Sciatic nerve (tissue), 2 donors: ENCODE measurements around the gene SPTAN1. TPM values are rescaled to one million over a fixed set of nuclear protein-coding genes. Genes with fewer than 3 reads are reported as not detected.

Experiments
- ATAC-seq: fragments of 200-7000 bp; cut with Tn5 transposase; one replicate; pipeline ENCODE4 v1.9.1; 2020; ENCODE audit warnings: mild to moderate bottlenecking, moderate library complexity
- DNase-seq: peaks from one replicate; pipeline ENCODE4 v3.0.0-alpha.2; 2020; ENCODE audit warnings: low spot score
- intact Hi-C: fragments of 100-400 bp; cut with DNase I; formaldehyde crosslinking; loops from one replicate; pipeline ENCODE4 v1.14.2; 2022
- total RNA-seq: library from RNA; stranded (reverse); fragmentation: NEBNext Ultra II Directional; extraction: Animal tissue kit (Norgen Biotek cat#: 25700); gene quantifications from one replicate; pipeline ENCODE4 v1.2.1, GENCODE V29; 2021
- donor health status: DM: no; HTN: no; CAD: no.
- donor health status: DM: no; HTN: no; CAD: no.

Gene SPTAN1
- total RNA-seq, 1 donor from 2014 or later: 794 TPM

DNA sequence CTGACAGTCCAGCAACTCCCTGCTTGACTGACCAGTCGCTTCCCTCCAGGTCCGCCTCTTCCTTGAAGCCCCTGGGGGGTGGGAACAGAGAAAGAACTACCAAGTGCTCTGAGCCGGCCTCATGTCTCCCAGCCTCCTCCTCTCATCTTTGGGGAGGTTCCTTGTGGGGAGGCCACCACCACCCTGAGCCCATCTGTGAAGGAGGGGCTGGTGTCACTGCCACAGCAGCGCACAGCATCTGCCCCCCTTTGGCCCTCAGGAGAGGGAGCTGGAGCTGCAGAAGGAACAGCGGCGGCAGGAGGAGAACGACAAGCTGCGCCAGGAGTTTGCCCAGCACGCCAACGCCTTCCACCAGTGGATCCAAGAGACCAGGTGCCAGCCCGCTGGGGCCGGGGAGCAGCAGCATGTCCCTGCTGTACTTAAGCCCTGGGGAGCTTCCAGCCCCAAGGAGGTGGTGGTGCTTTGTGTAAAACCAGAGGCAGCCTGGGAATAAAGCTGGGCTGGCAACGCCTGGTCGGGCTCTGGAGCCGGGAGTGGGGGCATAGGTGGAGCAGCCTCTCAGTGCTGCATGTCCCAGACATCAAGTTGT lies 74.8 kb downstream of the SPTAN1 start:
- no peak for DNase-seq

DNA sequence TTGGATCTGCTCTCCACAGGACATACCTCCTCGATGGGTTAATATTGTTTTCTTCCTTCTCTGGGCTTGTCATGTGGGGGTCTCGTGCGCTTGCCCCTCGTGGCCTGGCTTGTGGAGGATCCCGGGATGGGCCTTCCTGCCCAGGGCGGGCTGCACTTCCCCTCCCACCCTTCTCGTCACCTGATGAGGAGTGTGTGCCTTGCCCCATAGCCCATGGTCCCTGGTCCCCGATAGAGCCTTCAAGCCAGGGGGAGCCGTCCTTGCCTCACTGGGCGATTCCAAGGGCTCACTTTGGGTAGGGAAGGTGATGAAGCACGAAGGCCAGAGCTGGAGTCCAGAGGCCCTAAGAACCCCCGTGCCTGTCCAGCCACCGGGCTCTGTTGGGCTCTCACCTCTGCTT lies 75.5 kb downstream of the SPTAN1 start:
- DNase-seq (no peak), ATAC-seq (peak; percentile 9)
- intact Hi-C loops: no loop called here

More for the DNA sequence above, 74.8 kb downstream of the SPTAN1 start:
- ATAC-seq: no peak
- intact Hi-C loops: no loop called here

DNA sequence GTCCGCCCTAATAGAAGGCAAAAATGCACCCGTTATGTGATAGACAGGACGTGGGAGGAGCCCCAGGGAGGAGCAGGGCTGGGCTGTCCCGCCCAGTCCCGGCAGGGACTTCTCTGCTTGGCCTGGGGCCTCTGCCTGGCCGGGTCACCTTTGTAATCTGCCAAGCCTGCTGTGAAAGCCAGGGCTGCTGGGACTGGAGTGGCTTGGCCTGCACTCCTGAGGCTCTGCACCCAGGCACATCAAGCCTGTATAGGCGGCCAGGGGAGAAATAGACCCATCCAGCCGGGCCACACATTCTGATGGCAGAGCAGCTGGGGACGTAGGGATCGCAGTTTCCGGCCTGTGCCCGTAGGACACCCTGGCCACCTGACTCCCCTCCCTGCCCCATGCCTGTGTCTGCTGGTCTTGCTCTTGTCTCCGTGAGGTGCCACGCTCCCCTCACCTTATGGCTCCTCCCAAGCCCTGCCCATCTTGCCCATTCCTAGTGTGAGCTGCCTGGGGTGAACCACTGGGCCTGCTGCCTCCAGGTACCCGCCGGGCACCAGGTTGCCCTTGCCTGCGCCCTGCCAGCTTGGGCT lies 76.2 kb downstream of the SPTAN1 start:
- peak; percentile 84 for ATAC-seq
- intact Hi-C loops: no loop called here
- no peak for DNase-seq

DNA sequence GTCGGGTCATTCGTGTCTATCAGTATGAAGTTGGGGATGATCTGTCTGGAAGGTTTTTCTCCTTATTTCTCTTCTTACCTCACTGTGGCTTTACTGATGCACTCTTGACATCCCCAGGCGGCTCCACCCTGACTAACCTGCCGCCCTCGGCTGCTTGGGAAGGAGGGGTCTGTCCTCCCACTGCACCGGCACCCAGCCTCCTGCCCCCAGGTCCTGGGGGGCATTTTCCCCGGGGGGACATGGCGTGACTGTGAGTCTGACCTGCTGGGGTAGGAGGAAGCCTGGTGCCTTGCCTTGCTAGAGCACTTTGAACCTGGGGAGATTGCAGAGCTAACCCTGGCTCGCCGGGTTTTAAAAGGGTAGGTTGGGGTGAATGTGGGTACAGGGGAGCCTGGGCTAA lies 76.7 kb downstream of the SPTAN1 start:
- DNase-seq (no peak), ATAC-seq (no peak)
- intact Hi-C loops: no loop called here

DNA sequence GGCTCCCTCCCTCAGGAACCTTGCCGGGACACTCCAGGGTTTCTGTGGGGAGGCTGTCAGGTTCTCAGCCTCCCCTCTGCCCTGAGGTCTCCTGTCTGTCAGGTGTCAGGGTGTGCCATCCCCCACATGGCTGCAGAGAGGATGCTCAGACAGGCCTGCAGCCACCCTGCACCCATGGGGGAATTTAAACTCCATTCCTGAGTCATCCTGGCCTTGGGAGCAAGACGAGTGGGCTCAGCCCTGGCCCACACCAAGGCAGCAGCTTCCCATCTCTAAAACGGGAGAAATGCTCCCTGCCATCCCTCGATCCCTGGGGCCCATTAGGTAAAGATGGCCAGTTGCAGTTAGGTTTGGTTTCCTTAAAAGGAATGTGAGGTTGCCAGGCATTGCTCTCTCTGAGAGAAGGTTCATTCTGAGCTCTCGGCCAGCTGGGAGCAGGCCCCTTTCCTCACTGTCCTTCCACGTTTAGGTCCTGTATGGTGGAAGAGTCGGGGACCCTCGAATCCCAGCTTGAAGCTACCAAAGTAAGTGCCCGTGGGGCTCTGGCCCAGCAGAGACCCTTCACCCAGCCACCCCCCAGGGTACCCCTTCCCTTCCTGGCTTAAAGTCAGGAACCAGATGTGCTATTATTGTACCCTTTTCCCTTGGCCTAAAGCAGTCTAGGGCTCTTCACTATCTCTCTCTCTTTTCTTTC lies 77.6 kb downstream of the SPTAN1 start:
- intact Hi-C loops: no loop called here
- ATAC-seq: no peak
- no peak for DNase-seq

DNA sequence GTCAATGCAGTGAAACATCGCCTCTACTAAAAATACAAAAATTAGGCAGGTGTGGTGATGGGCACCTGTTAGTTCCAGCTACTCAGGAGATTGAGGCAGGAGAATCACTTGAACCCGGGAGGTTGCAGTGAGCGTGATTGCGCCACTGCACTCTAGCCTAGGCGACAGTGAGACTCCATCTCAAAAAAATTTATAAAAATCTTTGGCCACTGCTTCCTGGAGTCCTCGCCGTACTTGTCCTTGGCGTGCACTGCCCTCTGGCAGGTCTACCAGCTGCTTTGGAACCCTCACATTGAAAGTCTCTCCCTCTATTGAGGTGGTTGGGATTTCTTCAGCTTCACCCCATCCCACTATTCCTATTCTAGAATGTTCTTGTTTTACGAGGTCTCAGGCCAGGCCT lies 79.2 kb downstream of the SPTAN1 start:
- intact Hi-C loops: no loop called here
- DNase-seq (no peak), ATAC-seq (no peak)

DNA sequence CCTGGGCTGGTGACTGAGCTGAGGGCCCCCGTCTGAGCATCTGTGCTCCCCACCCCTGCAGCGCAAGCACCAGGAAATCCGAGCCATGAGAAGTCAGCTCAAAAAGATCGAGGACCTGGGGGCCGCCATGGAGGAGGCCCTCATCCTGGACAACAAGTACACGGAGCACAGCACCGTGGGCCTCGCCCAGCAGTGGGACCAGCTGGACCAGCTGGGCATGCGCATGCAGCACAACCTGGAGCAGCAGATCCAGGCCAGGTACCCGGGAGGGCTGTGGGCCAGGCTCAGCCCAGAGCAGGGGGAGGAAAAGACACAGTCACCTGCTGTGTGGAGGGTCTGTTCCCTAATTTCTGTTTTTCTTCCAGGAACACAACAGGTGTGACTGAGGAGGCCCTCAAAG lies 79.7 kb downstream of the SPTAN1 start:
- intact Hi-C loops: no loop called here
- ATAC-seq: no peak

DNA sequence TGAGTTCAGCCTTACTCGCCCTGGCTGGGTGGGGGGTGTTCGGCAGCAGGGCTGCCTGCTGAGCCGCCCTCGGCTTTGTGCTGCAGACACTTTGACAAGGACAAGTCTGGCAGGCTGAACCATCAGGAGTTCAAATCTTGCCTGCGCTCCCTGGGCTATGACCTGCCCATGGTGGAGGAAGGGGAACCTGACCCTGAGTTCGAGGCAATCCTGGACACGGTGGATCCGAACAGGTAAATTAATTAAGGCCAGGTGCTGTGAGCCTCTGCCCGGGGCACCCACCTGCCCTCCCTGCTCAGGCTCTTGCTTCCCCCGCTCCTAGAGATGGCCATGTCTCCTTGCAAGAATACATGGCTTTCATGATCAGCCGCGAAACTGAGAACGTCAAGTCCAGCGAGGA lies 80.1 kb downstream of the SPTAN1 start:
- no peak for DNase-seq
- ATAC-seq: no peak
- intact Hi-C loops: no loop called here

More for the DNA sequence above, 79.7 kb downstream of the SPTAN1 start:
- DNase-seq: no peak

DNA sequence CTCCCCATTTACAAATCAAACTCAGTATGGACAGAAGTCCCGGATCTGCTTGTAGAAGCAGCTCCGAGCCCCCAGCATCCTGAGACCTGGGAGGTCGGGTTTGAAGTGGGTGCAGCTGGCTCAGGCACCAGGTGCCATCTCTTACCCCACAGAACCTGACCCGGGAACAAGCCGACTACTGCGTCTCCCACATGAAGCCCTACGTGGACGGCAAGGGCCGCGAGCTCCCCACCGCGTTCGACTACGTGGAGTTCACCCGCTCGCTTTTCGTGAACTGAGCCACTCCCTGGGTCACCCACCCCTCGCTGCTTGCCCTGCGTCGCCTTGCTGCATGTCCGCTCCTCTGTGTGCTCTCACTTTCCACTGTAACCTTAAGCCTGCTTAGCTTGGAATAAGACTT lies 80.7 kb downstream of the SPTAN1 start:
- ATAC-seq (no peak), DNase-seq (no peak)
- intact Hi-C loops: no loop called here

DNA sequence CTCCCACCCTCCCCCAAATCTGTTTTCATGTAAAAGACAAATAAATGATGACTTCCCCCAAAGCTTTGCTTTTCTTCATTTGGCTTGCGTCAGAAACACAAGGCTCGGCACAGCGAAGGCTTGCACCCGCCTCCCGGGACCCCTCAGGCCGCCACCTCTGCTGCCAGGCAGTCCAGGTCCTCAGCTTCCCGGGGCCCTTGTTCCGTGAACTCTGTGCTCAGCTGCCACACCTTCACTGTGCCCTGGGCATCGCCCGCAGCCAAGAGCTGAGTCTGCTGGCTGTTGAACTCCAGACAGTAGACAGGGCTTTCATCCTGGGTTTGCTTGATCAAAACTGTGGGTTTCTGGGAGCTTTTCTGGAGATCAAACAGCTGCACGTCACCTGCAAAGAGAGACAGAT lies 81.2 kb downstream of the SPTAN1 start:
- intact Hi-C loops: no loop called here
- DNase-seq (no peak), ATAC-seq (no peak)

DNA sequence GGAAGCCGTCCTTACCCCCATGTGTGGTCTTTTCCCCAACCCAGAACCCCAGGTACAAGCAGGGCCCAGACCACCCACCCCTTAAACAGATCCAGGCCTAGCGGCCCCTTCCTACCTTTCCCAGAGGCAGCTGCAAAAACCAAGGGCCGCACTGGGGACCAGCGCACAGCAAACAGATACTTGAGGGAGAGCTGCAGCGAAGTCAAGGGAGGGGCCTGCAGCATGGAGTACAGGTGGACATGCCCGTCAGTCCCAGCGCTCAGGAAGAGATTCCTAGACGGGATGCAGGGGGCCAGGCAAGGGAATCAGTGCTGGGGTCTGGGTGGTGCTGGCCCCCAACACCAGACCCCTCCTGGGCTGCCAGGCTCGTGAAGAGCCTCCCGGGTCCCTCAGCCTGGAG lies 81.7 kb downstream of the SPTAN1 start:
- intact Hi-C loops: no loop called here
- DNase-seq (no peak), ATAC-seq (no peak)

DNA sequence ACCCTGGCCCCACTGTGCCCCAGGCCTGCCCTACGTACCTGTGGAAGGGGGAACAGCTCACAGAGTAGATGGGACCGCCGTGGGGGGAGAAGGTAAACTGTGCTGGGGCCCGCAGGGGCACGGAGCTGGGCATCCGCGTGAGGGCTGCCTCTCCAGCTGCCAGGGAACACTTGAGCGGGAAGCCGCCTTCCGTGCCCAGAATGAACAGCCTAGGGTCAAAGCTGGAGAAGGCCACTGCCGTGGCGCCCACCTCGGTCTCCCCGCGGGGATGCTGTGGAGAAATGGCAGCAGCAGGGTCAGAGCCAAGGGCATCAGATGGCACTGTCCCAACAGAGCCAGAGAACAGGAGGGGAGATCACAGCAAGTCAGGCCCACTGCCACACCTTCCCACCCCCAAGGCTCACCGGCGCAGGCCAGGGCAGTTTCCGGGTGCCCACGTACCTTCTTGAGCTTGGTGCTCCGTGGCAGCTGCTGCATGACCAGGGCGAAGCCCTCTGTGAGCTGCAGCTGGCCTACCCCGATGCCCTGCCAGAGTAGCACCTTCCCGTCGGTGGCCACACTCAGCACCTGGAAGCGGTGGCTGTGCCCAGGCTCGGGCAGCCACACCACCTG lies 82.4 kb downstream of the SPTAN1 start:
- ATAC-seq (peak; percentile 5), DNase-seq (no peak)
- intact Hi-C loops: no loop called here

DNA sequence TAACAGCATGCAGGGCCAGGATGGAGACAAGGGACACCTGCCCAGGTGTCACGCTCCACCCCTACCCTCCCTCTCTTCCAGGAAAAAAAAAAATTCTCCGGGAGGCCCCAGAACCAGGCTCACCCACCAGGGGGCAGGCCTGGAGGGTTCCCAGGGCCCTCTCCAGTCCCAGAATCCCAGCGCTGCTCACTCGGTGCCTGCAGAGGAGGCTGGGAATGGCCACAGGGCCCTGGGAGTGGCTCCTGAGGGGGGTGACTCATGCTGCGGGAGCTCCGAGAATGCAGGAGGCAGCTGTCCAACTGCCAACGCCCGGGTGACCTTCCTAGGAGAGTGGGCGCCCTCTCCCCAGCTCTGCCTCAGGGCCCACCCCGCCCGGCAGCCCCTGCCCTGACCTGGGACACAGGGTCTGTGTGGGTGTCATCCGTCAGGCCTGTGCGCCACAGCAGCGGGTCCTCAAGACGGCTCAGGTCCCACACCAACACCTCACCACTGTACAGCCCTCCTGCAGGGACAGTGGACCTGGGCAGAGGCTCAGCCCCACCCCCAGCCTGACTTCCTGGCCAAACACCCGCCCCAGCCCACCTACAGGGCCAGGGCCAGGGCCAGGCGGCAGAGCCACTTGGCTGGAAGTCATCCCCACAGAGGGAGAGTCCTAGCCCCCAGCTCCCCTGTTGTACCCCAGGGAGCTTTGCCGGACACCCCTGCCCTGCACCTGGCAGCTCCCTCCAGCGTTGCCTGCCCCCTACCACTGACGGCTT lies 83.1 kb downstream of the SPTAN1 start:
- ATAC-seq: peak; percentile 91
- DNase-seq: peak; percentile 87
- intact Hi-C loops: no loop called here

DNA sequence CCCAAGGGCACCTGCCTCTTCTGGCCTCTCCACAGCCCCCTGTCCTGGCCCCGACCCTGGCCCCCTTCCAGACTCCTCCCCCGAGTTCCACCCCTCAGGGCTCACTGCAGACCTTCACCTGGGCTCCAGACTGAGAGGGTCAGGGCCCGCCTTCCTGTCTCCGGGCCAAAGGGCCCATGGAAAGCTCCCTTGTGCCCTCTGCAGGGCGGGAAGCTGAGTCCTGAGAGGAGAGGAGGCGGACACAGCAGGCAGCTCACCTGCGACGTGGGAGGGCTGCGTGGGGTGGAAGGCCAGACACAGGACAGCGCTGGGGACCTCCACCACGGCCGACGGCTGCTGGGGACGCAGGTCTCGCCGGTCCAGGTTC lies 83.6 kb downstream of the SPTAN1 start:
- ATAC-seq (peak; percentile 59), DNase-seq (no peak)
- intact Hi-C loops: no loop called here

DNA sequence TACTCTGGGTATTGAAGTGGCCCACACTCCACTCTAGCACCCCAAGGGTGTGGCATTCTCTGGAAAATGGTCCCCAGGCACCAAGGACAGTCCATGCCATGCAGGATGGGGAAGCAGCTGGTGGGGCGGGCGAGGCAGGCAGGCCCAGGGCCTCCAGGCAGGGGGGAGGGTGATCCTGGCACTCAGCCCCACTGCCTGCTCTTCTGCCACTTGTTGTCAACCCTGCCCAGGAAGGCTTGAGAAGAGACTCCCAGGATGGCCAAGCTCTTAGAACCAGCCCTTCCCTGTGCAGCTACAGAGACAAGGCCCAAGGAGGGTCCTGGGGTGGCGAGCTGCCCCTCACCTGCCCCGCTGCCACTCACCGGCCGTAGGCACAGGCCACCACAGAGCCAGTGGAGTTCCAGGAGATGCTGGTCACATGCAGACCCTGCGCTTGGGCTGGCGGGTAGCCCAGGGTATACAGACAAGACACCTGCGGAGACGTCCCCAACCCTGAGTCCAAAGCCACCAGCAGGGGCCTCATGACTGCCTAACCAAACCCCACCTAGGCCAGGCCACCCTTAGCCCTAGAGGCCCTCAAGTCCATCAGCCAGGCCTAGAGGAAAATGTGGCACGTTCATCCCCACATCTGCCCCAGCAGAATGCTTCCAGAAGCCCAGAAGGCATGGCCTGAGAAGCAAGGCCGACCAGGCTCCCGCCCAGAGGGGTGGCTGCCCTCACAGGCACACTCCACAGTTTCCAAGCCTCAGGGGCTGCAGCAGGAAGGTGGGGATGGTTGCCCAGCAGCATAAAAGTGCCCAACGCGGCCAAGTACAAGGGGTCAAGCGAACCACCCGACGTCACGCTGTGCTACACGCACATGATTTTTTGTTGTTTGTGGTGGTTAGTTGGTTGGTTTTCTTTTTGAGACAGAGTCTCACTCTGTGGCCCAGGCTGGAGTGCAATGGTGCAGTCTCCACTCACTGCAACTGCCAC lies 84.5 kb downstream of the SPTAN1 start:
- ATAC-seq (peak; percentile 2), DNase-seq (no peak)
- intact Hi-C loops: no loop called here

DNA sequence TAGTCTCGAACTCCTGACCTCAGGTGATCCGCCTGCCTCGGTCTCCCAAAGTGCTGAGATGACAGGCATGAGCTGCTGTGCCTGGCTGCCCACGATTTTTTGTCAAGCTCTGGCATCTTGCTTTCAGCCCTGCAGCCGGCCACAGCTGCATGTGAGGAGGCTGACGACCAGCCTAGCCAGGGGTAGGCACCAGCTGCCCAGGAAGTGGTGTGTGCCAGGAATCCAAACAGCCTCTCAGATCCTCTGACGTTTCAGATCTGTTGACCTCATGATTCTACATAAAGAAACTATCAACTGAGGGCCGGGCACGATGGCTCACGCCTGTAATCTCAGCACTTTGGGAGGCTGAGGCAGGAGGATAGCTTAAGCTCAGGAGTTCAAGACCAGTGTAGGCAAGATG lies 85.3 kb downstream of the SPTAN1 start:
- DNase-seq: no peak
- ATAC-seq: no peak
- intact Hi-C loops: no loop called here

DNA sequence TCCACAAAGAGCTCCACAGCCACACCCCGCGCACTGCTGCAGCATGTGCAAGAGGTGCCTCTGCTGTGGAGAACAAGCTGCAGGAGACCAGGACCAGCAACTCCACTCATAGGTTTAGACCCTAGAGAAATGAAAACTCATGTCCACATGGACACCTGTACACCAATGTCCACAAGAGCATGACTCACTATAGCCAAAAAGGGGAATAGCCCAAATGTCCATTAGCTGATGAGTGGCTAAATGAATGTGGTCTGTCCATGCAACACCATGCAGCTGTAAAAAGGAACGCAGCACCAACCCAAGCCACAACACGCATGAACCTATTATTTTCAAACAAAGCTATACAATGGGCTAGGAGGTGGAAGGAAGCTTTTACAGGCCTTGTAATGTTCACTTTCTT lies 86.2 kb downstream of the SPTAN1 start:
- ATAC-seq: no peak
- DNase-seq: no peak
- intact Hi-C loops: no loop called here

DNA sequence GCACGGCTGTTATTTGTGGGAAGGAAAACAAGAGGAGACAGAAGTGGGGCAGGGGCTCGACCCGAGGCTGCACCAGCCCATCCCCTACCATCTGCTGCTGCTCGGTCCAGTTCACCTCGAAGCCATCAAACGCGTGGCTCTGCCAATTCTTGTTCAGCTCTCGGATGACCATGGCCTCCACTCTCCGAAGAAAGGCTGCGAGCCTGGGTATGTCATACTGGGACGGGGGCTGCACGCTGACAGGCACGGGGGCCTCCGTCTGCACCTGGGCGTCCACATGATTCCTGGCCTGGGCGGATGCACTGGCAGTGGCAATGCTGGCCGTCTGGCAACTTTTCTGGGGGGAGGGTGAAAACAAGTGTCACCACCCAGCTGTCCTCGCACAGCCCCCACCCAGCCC lies 88.2 kb downstream of the SPTAN1 start:
- DNase-seq (no peak), ATAC-seq (no peak)
- intact Hi-C loops: no loop called here
